Epithelial cell of prostate (primary cell): Measurements from ENCODE around the gene PPIF.

ENCODE experiments used
- DNase-seq: peaks from one replicate; pipeline ENCODE4 v3.0.0-alpha.2; 2011; ENCODE audit warnings: low read depth, low spot score
- H3K27ac ChIP-seq: fragments of 450-650 bp; 2 replicates; pipeline ENCODE4 v1.5.1; 2017; ENCODE audit warnings: mild to moderate bottlenecking

Gene PPIF

GRCh38 chr10:79396520-79396919, 49.3 kb downstream of the PPIF start:
- no peak overlapping the region for H3K27ac ChIP-seq
- DNase-seq, result no peak

GRCh38 chr10:79397051-79397450, 49.8 kb downstream of the PPIF start:
- no peak for DNase-seq
- no peak overlapping the region for H3K27ac ChIP-seq

- H3K27ac ChIP-seq, result no peak overlapping the region
- no peak for DNase-seq
Measured at GRCh38 chr10:79397575-79398303, 50.5 kb downstream of the PPIF start.

- H3K27ac ChIP-seq, result no peak overlapping the region
Measured at GRCh38 chr10:79398642-79399041, 51.4 kb downstream of the PPIF start.

GRCh38 chr10:79399223-79399831, 52.1 kb downstream of the PPIF start:
- no peak for DNase-seq
- H3K27ac ChIP-seq, result no peak overlapping the region

More at GRCh38 chr10:79398642-79399041, 51.4 kb downstream of the PPIF start:
- DNase-seq, result no peak

- no peak overlapping the region for H3K27ac ChIP-seq
- no peak for DNase-seq
Measured at GRCh38 chr10:79400146-79401004, 53.1 kb downstream of the PPIF start.

- no peak for DNase-seq
- no peak overlapping the region for H3K27ac ChIP-seq
Measured at GRCh38 chr10:79401015-79401921, 54.0 kb downstream of the PPIF start.

GRCh38 chr10:79402625-79402946, 55.3 kb downstream of the PPIF start:
- no peak for DNase-seq
- no peak overlapping the region for H3K27ac ChIP-seq

GRCh38 chr10:79402951-79403350, 55.7 kb downstream of the PPIF start:
- DNase-seq, result no peak
- H3K27ac ChIP-seq, result no peak overlapping the region

GRCh38 chr10:79403441-79404230, 56.4 kb downstream of the PPIF start:
- no peak overlapping the region for H3K27ac ChIP-seq
- no peak for DNase-seq

- DNase-seq, result no peak
- H3K27ac ChIP-seq, result no peak overlapping the region
Measured at GRCh38 chr10:79404231-79404609, 57.0 kb downstream of the PPIF start.

- H3K27ac ChIP-seq, result no peak overlapping the region
- no peak for DNase-seq
Measured at GRCh38 chr10:79404690-79405131, 57.4 kb downstream of the PPIF start.
